Measurements from ENCODE around the gene LOXHD1. TPM values are rescaled to one million over a fixed set of nuclear protein-coding genes. Genes with fewer than 3 reads are reported as not detected.

The LOXHD1 gene
- total RNA-seq, 2 experiments from 2014 or later, result 0.06 to 0.26 TPM

DNA sequence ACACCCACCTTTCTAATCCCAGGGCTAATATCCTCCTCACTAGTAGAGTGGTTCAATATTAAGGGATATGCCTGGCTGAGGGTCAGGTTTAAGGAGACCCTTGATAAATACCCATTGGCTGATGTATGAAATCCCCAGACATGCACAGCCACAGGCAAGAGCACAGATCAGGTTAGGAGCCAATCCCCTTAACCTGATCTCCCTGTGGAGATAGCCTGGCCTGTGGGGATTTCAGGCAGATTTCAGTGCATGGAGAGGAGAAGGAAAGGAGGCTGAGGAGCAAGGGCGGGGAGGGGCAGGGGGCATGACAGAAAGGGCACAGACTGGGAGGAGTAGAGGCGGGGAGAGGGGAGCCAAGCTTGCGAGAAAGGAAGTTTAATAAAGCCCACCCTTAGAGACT is 129.0 kb downstream of the LOXHD1 start:
- no peaks in the 10 kb centered on the region for H3K4me1 Mint-ChIP-seq
- no peaks in the 10 kb centered on the region for H3K9me3 Mint-ChIP-seq (ENCODE audit: low read depth)
- no peak overlapping the region for H3K27ac Mint-ChIP-seq
- H3K36me3 Mint-ChIP-seq, result no peaks in the 10 kb centered on the region
- ATAC-seq, result no peak
- H3K4me3 Mint-ChIP-seq, result no peak overlapping the region
- CTCF ChIA-PET, result no interaction called here
- no peak for DNase-seq
- H3K27me3 Mint-ChIP-seq, result no peaks in the 10 kb centered on the region

DNA sequence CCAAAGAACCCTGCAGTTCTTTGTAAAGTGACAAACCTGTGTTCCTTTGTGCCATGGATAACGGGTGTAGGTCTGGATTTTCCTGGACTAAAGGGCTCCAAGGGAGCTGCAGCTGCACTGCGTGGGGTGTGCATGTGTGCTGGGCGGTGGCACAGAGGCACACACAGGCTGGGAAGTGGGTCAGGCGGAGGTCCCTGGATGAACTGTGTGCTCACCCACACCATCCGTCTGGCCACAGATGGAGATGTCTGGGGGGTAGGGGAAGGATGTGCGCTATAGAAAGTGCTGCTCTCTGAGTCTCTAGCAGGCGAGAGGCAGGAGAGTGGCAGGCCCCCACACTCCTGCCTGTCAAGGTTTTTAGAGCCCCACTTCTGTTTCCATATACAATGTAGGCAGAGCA is 137.2 kb downstream of the LOXHD1 start:
- CTCF ChIA-PET, result no interaction called here
- DNase-seq (no peak), ATAC-seq (no peak)
- Mint-ChIP-seq H3K36me3 (no peaks in the 10 kb centered on the region), H3K4me3 (no peak overlapping the region), H3K27me3 (peaks cover 3% of the 10 kb centered on the region), H3K27ac (no peak overlapping the region), H3K4me1 (no peaks in the 10 kb centered on the region), H3K9me3 (ENCODE audit: low read depth) (no peaks in the 10 kb centered on the region)

DNA sequence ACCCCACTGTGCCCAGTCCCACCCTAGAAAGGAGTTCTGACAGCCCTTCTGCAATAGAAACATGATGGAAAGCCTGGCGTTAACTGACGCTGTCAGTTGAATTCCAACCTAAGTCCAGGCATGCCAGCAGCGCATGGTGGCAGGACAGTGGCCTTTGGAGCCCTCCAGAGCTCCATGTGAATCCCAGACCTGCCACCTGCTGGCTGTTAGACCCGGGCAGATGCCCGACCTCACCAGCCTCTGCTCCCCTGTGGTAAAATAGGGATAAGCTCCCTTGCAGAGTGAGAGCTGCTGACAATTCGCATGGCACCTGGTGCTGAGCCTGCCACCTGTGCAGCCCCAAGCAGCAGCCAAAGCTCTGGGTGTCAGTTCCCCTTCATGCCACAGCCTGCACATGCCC is 138.6 kb downstream of the LOXHD1 start:
- Mint-ChIP-seq H3K27me3 (peaks cover 3% of the 10 kb centered on the region), H3K4me1 (no peaks in the 10 kb centered on the region), H3K9me3 (ENCODE audit: low read depth) (no peaks in the 10 kb centered on the region), H3K27ac (no peak overlapping the region), H3K4me3 (no peak overlapping the region), H3K36me3 (no peaks in the 10 kb centered on the region)
- CTCF ChIA-PET, result interaction anchor here (1.2 kb wide), 1 partner anchor 345 kb away, joined by 4 read pairs; a partner anchor contains a TSS
- DNase-seq (no peak), ATAC-seq (no peak)

GRCh38 chr18:46516555-46516954 is 140.5 kb downstream of the LOXHD1 start:
- no peak for ATAC-seq
- H3K27ac Mint-ChIP-seq, result no peak overlapping the region
- H3K36me3 Mint-ChIP-seq, result no peaks in the 10 kb centered on the region
- H3K9me3 Mint-ChIP-seq (ENCODE audit: low read depth), result no peaks in the 10 kb centered on the region
- no peak for DNase-seq
- CTCF ChIA-PET, result interaction anchor here (1.3 kb wide), 1 partner anchor 141 kb away, joined by 3 read pairs; no protein-coding TSS in a partner anchor
- H3K4me1 Mint-ChIP-seq, result no peaks in the 10 kb centered on the region
- peaks cover 3% of the 10 kb centered on the region for H3K27me3 Mint-ChIP-seq
- no peak overlapping the region for H3K4me3 Mint-ChIP-seq

DNA sequence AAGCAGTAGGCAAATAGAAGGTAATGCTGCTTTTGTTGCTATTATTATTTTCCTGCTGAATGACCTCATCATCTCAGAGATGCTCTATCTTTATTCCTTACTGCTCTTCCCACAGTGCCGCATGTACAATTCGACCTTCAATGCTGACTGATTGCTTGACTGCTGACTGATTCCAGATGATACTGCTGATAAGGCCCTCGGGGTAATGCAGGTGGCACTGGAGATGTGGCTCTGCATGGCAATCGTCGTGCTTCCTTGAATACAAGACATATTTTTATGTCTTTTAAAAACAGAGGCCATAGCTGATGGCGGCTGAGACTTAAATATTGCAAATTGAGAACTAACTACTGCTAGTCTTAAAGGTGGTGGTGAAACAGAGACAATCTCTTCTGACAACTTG is 146.6 kb downstream of the LOXHD1 start:
- ATAC-seq (no peak), DNase-seq (no peak)
- H3K4me3 Mint-ChIP-seq, result no peak overlapping the region
- no peaks in the 10 kb centered on the region for H3K36me3 Mint-ChIP-seq
- H3K9me3 Mint-ChIP-seq (ENCODE audit: low read depth), result no peaks in the 10 kb centered on the region
- CTCF ChIA-PET, result no interaction called here
- peaks cover 3% of the 10 kb centered on the region for H3K27me3 Mint-ChIP-seq
- no peak overlapping the region for H3K27ac Mint-ChIP-seq
- H3K4me1 Mint-ChIP-seq, result no peaks in the 10 kb centered on the region

DNA sequence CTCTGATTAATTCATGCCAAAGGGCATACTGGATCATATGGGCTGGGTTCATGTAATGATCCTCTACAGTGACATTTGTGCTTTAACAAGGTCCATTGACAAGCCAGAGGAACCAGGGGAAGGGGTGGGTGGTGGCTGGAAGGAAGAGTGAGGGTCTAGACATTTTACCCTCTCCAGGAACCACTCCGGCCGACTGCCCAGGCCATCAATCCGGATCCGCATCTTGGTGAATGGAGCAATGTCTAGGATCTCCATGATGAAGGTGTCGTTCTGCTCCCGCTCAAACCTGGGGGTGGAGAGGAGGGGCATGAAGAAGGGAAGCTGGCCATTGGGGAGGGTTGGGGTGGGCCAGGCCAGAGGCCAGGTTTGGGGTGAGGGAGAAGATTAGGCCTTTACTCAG is 147.5 kb downstream of the LOXHD1 start:
- Mint-ChIP-seq H3K9me3 (ENCODE audit: low read depth) (no peaks in the 10 kb centered on the region), H3K36me3 (no peaks in the 10 kb centered on the region), H3K4me3 (no peak overlapping the region), H3K27ac (no peak overlapping the region), H3K27me3 (peaks cover 3% of the 10 kb centered on the region), H3K4me1 (no peaks in the 10 kb centered on the region)
- CTCF ChIA-PET, result no interaction called here
- no peak for DNase-seq
- no peak for ATAC-seq

GRCh38 chr18:46506974-46507586 is 149.9 kb downstream of the LOXHD1 start:
- CTCF ChIA-PET, result interaction anchor here (1.1 kb wide), 1 partner anchor 151 kb away, joined by 3 read pairs; no protein-coding TSS in a partner anchor
- no peak overlapping the region for H3K4me3 Mint-ChIP-seq
- ATAC-seq (no peak), DNase-seq (no peak)
- no peaks in the 10 kb centered on the region for H3K4me1 Mint-ChIP-seq
- H3K27me3 Mint-ChIP-seq, result peaks cover 5% of the 10 kb centered on the region
- no peaks in the 10 kb centered on the region for H3K36me3 Mint-ChIP-seq
- no peaks in the 10 kb centered on the region for H3K9me3 Mint-ChIP-seq (ENCODE audit: low read depth)
- no peak overlapping the region for H3K27ac Mint-ChIP-seq

GRCh38 chr18:46502444-46502843 is 154.6 kb downstream of the LOXHD1 start:
- H3K27me3 Mint-ChIP-seq, result peaks cover 8% of the 10 kb centered on the region
- no peaks in the 10 kb centered on the region for H3K9me3 Mint-ChIP-seq (ENCODE audit: low read depth)
- no peak overlapping the region for H3K27ac Mint-ChIP-seq
- H3K4me3 Mint-ChIP-seq, result no peak overlapping the region
- CTCF ChIA-PET, result no interaction called here
- no peaks in the 10 kb centered on the region for H3K4me1 Mint-ChIP-seq
- ATAC-seq (no peak), DNase-seq (no peak)
- no peaks in the 10 kb centered on the region for H3K36me3 Mint-ChIP-seq

- DNase-seq (peak; percentile 59), ATAC-seq (no peak)
- Mint-ChIP-seq H3K27ac (no peak overlapping the region), H3K36me3 (no peaks in the 10 kb centered on the region), H3K27me3 (peaks cover 7% of the 10 kb centered on the region), H3K4me3 (no peak overlapping the region), H3K4me1 (no peaks in the 10 kb centered on the region), H3K9me3 (ENCODE audit: low read depth) (no peaks in the 10 kb centered on the region)
- CTCF ChIA-PET, result no interaction called here
Observed at GRCh38 chr18:46497129-46497528, 159.9 kb downstream of the LOXHD1 start.

DNA sequence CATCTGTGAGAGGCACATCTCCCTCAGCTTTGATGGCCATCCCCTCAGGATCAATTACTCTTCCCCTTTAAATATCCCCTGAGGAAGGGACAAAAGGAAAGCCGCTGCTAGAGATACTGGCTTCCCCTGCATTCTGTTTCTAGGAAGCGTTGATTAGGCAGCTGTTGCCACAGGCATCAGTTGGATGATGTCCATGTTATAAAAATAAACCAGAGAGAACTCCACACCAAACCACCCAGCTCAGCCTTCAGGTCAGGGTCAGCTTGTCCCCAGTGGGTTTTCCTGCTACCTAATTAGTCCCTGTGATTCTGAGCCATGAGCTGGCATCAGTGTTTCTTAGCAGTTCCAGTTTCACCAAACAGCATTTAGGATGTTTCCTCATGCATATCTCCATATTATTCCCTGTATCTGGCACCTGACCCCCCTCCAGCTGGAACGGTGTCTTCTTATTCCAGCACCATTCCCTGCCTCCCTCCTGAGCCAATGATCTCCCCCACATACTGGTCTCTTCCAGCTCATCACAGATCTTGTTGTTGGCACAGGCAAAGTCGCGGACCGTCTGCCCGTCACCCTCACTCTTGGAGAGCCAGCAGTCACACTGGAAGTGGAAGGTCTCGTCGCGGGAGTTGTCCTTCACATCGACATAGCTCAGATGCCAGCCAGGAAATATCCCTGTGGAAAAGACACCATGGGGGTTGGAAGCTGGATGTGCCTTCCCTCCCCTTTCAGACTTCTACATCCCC is 168.4 kb downstream of the LOXHD1 start:
- Mint-ChIP-seq H3K9me3 (ENCODE audit: low read depth) (no peaks in the 10 kb centered on the region), H3K27me3 (peaks cover 9% of the 10 kb centered on the region), H3K27ac (no peak overlapping the region), H3K4me1 (no peaks in the 10 kb centered on the region), H3K36me3 (no peaks in the 10 kb centered on the region), H3K4me3 (no peak overlapping the region)
- DNase-seq (no peak), ATAC-seq (no peak)
- CTCF ChIA-PET, result interaction anchor here (1.0 to 1.2 kb wide), 2 partner anchors 8 to 341 kb away, joined by 3 to 4 read pairs; no protein-coding TSS in a partner anchor

- Mint-ChIP-seq H3K4me1 (no peaks in the 10 kb centered on the region), H3K9me3 (ENCODE audit: low read depth) (no peaks in the 10 kb centered on the region), H3K36me3 (no peaks in the 10 kb centered on the region), H3K4me3 (no peak overlapping the region), H3K27ac (no peak overlapping the region), H3K27me3 (peaks cover 7% of the 10 kb centered on the region)
- ATAC-seq (no peak), DNase-seq (no peak)
- CTCF ChIA-PET, result no interaction called here
Observed at GRCh38 chr18:46485675-46486194, 171.3 kb downstream of the LOXHD1 start.

- H3K4me1 Mint-ChIP-seq, result no peaks in the 10 kb centered on the region
- no peak for ATAC-seq
- H3K36me3 Mint-ChIP-seq, result no peaks in the 10 kb centered on the region
- no peaks in the 10 kb centered on the region for H3K9me3 Mint-ChIP-seq (ENCODE audit: low read depth)
- DNase-seq, result no peak
- peaks cover 7% of the 10 kb centered on the region for H3K27me3 Mint-ChIP-seq
- CTCF ChIA-PET, result no interaction called here
- no peak overlapping the region for H3K4me3 Mint-ChIP-seq
- no peak overlapping the region for H3K27ac Mint-ChIP-seq
Observed at GRCh38 chr18:46484971-46485370, 172.0 kb downstream of the LOXHD1 start.

DNA sequence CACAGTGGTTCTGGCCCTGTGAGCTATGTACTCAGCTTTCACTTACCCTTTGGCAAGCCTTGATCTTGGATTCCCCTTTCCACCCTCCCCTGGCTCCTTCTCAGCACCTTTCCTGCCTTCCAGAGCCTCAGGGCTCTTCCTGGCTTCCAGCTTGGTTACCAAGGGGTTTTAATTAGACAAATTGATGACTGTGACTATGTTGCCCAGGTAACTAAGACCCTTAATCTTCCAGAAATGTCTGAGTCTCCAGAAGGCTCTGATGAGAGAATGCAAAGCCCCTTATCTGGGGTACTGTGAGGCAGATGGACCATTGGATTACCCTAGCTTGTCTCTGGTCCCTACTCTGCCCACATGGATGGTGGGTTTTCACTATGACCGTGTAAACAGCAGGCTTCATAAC is 174.2 kb downstream of the LOXHD1 start:
- no peaks in the 10 kb centered on the region for H3K9me3 Mint-ChIP-seq (ENCODE audit: low read depth)
- H3K36me3 Mint-ChIP-seq, result no peaks in the 10 kb centered on the region
- peaks cover 7% of the 10 kb centered on the region for H3K27me3 Mint-ChIP-seq
- ATAC-seq (no peak), DNase-seq (no peak)
- no peak overlapping the region for H3K4me3 Mint-ChIP-seq
- CTCF ChIA-PET, result interaction anchor here (0.9 to 2.9 kb wide), 5 partner anchors 175 to 332 kb away, joined by 3 to 20 read pairs (median 6); a partner anchor contains a TSS
- H3K27ac Mint-ChIP-seq, result no peak overlapping the region
- no peaks in the 10 kb centered on the region for H3K4me1 Mint-ChIP-seq

DNA sequence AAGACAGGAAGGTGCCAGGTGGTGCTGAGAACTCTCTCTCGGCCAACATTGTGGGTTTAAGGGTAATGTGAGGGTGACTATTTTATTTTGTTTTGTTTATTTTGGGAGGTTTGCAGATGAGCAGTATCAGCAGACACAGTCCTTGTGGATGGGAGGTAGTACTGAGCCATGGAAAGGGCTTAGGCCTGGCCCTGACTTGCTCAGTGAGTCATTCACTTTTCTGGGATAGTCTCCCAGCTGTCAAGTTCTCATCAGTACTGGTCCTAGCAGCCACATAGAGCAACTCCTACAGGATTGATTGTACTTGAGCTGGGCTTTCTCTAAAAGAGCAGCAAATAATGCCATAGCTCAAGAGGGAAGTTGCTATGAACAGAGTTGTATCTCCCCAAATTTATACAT is 175.2 kb downstream of the LOXHD1 start:
- Mint-ChIP-seq H3K4me3 (no peak overlapping the region), H3K27me3 (peaks cover 7% of the 10 kb centered on the region), H3K9me3 (ENCODE audit: low read depth) (no peaks in the 10 kb centered on the region), H3K36me3 (no peaks in the 10 kb centered on the region), H3K27ac (no peak overlapping the region), H3K4me1 (no peaks in the 10 kb centered on the region)
- ATAC-seq, result no peak
- CTCF ChIA-PET, result interaction anchor here (0.9 to 2.9 kb wide), 5 partner anchors 195 to 331 kb away, joined by 3 to 20 read pairs (median 5); a partner anchor contains a TSS
- no peak for DNase-seq
